GM19025 (cell line): ENCODE measurements around the gene EPB41L1.

ENCODE experiments used
- ATAC-seq: cut with Tn5 transposase; IDR thresholded peaks from one replicate; pipeline ENCODE4 v1.9.1; 2021; ENCODE audit warnings: mild to moderate bottlenecking, low read depth, moderate library complexity; ENCODE audit not compliant: unreplicated experiment

EPB41L1 gene

GRCh38 chr20:36252511-36252910 is 98.0 kb downstream of the EPB41L1 start:
- ATAC-seq = no peak

GRCh38 chr20:36253036-36253435 is 98.5 kb downstream of the EPB41L1 start:
- no peak for ATAC-seq

GRCh38 chr20:36254076-36254475 is 99.5 kb downstream of the EPB41L1 start:
- ATAC-seq = no peak

GRCh38 chr20:36255445-36255844 is 100.9 kb downstream of the EPB41L1 start:
- ATAC-seq = no peak

- ATAC-seq = no peak
These were observed 104.9 kb downstream of the EPB41L1 start for GRCh38 chr20:36259177-36260061.

GRCh38 chr20:36260316-36260715 is 105.8 kb downstream of the EPB41L1 start:
- ATAC-seq = no peak

- no peak for ATAC-seq
These were observed 107.0 kb downstream of the EPB41L1 start for GRCh38 chr20:36261389-36262105.

- ATAC-seq = no peak
These were observed 107.9 kb downstream of the EPB41L1 start for GRCh38 chr20:36262440-36262839.

GRCh38 chr20:36264426-36265246 is 110.1 kb downstream of the EPB41L1 start:
- ATAC-seq = no peak

- no peak for ATAC-seq
These were observed 111.6 kb downstream of the EPB41L1 start for GRCh38 chr20:36266189-36266588.

- no peak for ATAC-seq
These were observed 113.3 kb downstream of the EPB41L1 start for GRCh38 chr20:36267605-36268381.

GRCh38 chr20:36268440-36269342 is 114.2 kb downstream of the EPB41L1 start:
- ATAC-seq = no peak

- no peak for ATAC-seq
These were observed 115.0 kb downstream of the EPB41L1 start for GRCh38 chr20:36269507-36269906.

- no peak for ATAC-seq
These were observed 116.5 kb downstream of the EPB41L1 start for GRCh38 chr20:36270744-36271638.

GRCh38 chr20:36271639-36272546 is 117.4 kb downstream of the EPB41L1 start:
- ATAC-seq = no peak

- no peak for ATAC-seq
These were observed 118.1 kb downstream of the EPB41L1 start for GRCh38 chr20:36272547-36273220.
